ENCODE measurements around the gene PRKAG2.
A peak's percentile ranks its signal among the peaks of the same experiment; 100 is the strongest.

The PRKAG2 gene

DNA sequence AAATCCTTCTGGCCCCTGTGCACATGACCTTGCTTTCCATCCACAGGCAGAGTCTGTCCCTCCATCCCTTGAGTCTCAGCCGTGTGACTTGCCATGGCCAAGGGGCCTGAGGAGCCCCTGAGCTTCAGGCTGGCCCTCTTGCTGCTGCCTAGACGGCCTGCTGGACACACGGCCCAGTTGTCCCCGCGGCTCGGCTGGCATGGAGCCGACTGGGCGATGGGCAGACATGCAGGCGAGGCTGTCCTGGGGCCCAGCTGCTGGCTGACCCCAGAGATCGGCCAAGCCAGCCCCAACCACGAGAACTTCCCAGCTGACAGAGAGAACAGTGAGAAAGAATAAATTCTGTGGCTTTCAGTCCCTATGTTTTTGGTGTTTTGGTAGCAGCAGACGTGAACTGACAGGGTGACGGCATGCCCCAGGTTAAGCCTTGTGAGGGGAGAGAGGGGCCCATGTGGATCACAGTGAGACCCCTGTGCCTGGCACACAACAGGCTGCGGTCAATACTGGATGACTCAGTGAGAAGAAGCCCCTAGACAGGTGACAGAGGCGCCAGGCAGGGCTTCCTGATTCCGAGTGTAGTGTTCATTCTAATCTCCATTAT lies 11.7 kb downstream of the PRKAG2 start:
- DNase-seq (ENCODE audit: low spot score), result no peak

DNA sequence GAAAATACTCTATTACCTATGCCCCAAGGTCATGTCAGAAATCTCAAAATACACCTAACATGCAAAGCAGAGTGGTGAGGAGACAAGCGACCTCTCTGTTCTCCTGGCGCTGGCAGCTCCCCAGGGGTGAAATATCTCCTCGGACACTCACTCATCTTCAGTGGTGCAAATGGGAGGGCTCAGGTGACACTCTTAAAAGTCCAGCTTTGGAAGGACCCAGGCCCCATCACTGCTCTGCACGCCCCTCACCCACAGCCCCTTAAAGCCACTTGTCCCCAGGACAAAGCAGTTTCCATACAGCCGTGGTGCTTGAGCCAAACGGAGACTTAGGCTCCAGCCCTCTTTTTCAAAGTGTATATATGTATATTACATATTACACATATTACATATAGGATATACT lies 12.4 kb downstream of the PRKAG2 start:
- DNase-seq (ENCODE audit: low spot score), result no peak

DNA sequence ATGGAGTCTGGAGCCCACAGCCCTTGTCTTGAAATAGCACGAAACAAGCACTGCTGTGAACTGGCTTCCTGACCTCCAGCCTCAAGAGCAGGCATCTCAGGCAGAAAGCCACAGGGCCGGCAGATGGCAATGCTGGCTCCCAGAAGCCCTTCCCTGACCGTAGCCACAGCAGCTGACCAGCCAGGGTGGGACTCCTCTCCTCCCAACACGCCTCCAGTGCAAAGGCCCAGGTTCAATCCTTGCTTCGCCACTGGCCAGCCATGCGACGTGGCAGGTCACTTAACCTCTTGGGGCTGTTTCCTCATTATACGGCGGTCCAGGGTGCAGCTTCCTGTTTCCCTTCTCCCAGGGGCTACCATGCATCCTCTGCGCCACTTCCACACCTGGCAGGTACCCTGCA lies 12.8 kb downstream of the PRKAG2 start:
- DNase-seq (ENCODE audit: low spot score), result no peak

DNA sequence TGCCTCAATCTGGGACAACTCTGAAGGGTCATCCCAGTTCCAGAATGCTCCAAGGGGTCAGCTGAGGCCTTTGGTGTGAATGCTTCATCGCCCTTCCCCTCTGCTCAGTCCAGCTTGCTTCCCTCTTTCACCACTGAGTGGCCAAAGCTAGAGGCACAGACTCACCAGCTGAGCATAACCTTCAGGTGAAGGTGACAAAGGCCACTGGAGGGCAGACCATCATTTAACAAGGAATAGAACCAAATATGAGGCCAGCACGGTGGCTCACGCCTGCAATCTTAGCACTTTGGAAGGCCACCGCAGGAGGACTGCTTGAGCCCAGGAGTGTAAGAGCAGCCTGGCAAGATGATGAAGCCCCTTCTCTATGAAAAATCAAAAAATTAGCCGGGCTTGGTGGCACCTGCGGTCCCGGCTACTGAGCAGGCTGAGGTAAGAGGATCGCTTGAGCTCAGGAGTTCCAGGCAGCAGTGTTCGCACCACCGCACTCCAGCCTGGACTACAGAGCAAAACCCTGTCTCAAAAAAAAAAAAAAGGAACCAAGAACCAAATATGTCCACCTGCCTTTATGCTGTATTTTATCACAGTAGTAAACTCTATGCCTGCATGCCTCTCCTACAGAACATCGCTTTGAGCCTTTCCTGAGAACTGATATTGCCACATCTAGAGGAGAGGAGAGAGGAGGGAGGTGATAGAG lies 13.4 kb downstream of the PRKAG2 start:
- no peak for DNase-seq (ENCODE audit: low spot score)

DNA sequence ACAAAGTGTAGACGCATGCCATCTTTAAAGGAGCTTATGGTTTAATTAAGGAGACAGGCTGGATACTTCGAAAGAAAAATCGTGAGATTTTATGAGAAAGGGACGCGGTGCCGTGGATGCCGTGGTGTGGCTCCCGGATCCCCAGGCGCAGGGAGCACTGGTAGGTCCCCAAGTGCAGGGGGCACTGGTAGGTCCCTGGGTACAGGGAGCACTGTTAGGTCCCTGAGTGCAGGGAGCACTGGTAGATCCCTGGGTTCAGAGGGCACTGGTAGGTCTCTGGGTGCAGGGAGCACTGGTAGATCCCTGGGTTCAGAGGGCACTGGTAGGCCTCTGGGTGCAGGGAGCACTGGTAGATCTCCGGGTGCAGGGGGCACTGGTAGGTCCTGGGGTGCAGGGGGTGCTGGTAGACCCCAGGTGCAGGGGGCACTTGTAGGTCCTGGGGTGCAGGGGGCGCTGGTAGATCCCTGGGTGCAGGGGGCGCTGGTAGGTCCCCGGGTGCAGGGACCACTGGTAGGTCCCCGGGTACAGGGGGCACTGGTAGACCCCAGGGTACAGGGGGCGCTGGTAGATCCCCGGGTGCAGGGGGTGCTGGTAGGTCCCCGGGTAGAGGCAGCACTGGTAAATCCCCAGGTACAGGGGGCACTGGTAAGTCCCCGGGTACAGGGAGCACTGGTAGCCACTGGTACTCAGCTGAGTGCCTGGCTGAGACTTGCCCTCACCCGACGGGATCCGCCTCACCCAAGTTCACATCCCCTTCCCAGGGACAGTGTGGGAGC lies 14.1 kb downstream of the PRKAG2 start:
- no peak for DNase-seq (ENCODE audit: low spot score)

DNA sequence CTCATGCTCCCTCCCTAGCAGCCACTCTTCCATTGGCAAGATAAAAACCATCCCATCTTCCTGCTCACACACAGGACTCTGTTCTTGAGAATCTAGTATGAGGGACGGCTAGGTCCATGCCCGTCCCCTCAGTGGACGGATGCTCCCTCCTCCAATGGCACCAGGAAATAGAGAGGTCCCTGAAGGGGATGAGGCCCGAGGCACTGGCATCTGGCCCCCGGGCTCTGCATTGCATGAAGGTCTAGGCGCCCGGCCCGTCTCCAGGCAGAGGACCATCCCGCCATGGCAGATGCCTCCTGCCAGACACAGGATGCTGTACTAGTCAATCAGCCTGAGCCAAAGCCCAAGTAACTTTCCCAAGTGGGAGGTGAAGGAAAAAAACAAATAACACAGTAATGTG lies 15.0 kb downstream of the PRKAG2 start:
- DNase-seq (ENCODE audit: low spot score), result no peak

DNA sequence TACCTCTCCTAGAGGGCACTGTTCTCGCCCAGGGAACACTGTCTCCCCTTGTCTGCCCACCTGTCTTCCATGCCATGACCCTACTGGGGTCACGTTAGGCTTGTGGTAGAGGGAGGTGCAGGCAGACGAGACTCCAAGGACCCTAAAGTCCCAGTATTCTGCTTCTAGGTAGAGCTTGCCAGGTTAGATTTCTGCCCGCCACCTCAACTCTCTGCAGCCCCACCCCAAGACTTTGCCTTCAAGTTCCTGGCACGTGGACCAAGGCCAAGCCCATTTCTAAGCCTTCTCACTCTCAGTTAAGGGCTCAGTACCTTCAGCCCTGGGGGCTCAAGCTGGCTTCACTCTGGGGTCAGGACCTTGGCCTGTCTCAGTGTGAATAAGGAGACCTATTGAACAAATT lies 16.1 kb downstream of the PRKAG2 start:
- no peak for DNase-seq (ENCODE audit: low spot score)

DNA sequence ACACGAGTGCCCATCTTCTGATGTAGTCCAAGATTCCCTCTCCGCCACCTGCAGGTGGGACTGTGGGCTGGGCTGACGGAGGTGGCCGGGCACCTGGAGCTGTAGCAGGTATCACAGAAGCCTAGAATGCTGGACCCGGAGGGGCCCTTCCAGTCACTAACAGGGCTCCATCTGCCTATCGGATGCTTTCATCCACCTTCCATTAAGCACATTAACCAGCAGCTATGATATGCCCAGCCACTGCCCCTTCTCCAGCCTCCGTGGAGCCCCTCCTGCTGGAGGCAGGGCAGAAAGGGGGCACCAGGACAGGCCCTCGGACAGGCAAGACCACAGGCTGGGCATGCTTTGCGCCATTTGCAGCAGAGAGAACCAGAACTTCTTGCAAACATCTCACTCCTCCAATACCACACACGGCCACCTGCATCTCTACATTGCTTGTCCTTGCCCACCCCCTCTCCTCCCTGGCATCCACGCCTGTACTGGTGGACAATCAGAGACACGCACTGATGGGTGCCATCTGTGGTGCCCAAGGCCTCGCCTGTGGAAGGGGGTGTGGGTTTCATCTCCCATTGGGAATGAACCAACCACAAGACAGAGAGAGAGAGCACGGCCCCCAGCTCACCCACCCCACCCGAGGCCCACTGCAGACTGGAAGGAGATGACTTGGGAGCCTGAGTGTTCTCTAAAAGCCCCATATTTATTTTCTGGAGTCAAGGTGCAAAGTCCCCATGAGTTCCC lies 16.8 kb downstream of the PRKAG2 start:
- no peak for DNase-seq (ENCODE audit: low spot score)

DNA sequence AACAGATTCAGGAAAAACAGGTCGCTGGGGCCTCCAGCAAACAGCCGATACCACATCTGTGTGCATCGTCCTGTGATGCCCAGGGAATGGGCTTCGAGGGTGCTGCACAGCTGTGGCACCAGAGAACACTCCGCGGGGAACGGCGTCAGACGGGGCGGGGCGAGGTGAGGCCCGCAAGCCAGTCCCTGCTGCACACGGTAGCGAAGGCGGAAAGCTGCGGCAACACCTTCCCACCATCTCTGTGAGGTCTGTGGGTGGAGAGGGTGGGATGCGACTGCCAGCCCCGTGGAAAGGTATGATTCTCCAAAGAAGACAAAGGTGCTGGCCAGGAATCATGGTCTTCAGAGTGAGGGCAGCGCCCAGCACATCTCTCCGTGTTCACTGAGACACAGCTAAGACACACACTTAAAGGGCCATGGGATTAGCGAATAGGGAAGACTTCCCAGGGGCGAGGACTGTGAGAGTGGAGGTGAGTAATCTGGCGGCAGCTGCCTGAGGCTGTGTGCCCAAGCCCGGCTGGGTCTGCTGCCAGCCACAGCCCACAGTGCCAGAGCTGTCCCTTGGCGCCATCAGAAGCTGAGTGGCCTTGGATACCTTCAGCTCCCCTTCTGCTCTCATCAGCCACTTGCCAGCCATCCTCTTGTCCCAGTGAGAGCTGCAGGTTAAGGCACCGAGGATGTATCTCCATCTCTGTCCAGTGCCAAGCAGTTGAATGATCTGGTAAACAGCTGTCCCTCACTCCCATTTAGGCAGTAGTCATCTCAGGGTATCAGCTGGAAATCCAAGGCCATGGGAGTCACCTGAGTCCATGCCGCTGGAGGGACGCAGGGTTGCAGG lies 17.6 kb downstream of the PRKAG2 start:
- DNase-seq (ENCODE audit: low spot score), result no peak

DNA sequence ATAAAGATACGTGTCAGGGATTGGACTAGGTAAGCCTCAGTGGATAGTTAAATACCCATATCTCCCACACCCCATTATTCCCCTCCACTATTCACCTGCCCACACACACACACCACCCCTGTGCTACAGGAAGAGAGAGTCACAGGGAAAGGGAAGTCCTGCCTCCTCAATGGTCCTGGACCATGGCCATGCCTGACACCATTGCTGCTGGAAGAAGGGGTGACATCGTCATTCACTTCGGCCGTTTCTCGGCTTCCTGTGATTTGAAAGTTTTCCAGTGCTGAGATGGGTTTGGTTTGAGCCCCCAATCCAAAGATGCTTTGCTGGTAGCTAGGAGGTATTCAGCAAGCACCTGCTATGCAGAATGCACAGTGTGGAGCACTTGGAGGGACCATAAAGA lies 18.5 kb downstream of the PRKAG2 start:
- no peak for DNase-seq (ENCODE audit: low spot score)

DNA sequence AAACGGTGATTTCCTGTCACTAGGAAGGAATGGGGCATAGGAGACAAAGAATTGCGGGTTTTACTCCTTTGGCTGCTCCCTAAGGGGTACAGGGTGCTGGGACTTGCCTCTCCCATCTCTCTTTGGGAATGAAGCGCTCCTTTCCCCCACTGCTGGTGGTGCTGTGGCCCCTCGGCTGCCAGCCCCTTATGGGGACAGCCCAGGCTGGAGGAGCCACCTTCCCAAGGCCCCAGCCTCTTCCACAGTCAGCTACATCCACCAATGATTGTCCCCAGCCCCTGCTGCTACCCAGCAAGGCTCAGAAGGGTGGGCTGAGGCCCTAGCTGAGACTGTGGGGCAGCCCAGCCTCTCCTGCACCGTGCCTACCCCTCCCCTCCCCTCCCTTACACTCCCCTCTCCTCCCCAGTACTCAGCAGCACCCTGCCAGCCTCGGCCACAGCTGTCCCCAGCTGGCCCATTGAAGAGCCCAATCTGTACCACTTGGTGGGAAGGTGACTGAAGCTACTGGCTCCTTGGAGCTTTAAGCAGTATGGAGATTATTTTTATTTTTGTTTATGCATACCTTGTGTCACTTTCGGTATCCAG lies 19.0 kb downstream of the PRKAG2 start:
- DNase-seq (ENCODE audit: low spot score), result no peak

DNA sequence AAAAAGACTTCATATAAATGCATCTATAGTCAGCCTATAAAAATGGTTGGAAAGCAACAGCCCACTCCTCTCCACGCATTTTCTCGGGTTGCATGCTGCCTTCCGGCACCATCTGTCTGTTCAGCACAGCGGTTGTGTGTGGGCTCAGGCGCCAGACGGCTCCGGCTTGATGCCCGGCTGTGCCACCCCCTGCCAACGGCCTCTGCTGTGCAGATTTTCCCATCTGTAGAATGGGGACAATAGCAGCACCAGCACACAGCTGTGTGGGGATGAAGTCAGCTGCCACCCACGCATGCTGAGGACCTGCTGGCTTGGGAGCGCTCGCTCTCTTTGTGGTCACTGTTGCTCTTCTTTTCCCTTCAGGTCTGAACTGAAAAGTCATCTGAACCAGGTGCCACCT lies 19.5 kb downstream of the PRKAG2 start:
- no peak for DNase-seq (ENCODE audit: low spot score)

DNA sequence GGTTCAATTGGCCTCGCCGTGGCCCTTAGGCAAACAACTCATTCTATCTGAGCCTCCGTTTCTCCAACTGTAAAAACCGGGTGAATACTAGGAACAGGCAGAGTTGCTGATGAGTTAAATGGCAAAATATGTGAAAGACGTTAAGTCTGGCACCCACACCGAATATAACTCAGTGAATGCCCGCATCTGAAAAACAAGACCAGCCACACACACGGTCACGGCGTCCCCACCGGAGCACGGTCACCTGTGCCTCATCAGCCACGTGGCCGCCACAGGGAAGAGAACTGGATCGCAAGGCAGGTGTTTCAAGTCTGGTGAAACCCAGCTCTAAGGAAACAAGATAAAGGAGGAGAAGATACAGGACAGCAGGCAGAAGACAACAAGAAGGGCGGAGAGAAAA lies 20.4 kb downstream of the PRKAG2 start:
- no peak for DNase-seq (ENCODE audit: low spot score)

DNA sequence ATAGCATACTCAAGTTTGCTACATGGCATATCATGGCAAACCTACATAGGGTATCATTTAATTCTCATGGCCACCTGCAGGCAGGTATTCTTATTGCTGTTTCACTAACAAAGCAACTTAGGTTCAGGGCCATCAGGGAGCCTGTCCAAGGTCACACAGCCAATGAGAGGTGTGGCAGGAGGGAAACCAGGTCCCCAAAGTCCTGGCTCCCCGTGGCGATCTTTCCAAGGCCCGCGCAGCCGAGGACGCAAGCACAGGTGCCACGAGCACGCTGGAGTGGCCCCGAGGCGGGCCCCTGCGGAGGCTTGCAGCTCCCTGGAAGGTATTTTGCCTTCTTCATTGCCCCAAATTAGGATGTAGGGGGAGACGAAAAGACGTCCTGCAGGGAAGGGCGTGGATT lies 20.8 kb downstream of the PRKAG2 start:
- no peak for DNase-seq (ENCODE audit: low spot score)

DNA sequence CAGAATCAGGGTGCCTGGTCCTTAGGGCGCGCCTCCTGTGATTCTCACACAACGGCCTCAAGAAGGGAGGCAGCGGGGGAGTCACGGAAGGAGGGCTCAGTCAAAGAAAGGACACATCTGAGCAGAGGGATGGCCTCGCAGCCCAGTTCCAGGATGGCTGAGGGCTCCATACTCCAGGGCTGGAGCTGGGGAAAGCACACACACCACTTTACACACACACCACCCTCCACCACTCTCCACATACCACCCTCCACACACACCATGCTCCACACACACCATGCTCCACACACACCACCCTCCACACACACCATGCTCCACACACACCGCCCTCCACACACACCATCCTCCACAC lies 22.2 kb downstream of the PRKAG2 start:
- no peak for DNase-seq (ENCODE audit: low spot score)

DNA sequence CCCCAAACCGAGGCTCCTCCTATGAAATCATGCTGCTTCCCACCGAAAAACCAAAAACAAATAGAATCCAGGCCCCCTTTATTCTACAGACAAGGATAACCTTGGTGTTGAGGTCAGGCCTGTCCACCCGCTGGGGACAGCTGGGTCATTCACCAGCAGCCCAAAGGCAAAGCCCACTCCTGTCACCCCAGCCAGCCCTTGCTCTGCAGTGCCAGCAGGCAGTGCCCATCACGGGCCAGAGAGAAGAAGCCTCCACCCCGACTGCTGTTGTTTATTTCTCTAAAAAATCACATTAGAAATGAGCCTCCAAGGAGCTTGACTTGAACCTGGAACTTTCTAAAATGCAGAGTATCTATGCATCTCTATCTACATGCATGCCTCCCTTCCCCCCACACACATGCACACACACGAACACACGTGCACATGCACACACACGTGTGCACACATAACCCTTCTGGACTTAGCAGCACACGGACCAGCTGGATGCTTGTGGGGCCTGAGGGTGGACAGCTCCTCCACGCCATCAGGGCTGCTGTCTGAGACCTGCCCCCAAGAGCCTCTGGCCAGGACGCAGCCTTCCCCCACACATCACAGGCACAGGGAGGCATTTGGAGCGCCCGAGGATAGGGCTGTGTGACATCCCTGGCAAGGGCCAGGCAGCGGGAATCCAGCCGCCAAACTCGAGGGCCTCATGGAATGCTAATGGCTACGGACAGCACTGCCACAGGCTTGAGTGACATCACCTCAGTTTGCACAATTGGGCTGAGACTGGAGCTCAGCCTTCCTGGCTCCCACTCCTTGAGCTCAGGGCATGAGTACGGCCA lies 22.8 kb downstream of the PRKAG2 start:
- no peak for DNase-seq (ENCODE audit: low spot score)

DNA sequence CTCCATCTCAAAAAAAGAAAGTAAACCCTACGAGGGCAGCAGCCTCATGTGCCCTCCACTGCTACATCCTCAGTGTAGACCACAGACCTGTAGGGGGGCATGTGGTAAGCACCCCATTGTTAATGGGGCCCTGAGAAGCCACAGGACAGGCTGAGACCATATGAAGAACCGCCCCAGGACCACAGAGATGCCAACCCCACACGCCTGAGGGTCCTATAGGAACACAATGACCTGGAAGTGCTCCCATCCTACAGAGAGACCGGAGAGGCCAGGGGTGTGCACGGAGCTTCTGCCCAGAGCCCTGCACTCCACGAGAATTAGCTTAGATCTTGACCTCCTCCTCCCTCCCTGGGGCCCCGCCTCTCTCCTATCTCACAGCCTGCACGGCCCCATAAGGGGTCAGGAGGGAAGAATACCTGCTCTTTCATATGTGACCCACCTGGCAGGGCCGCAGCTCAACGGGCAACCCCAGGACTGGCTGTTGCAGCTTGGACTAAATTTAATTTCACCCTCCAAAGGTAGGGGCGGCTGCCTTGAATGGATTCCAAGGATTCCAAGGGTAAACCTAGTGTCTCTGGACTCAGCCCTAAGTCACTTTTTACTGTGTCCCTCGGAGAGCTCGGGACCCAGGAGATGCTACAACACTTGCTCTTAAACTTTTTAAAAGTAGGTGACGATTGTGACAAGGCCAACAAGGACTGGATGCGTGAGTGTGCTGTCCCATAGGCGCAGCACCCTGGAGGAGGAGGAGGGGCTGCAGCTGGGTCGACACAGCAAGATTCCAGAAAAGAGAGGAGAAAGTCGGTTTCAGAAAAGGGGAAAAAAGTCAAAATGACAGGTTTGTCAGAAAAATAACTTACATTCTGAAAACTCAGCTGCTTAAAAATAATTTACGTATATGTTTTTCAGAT lies 24.2 kb downstream of the PRKAG2 start:
- DNase-seq (ENCODE audit: low spot score), result no peak

DNA sequence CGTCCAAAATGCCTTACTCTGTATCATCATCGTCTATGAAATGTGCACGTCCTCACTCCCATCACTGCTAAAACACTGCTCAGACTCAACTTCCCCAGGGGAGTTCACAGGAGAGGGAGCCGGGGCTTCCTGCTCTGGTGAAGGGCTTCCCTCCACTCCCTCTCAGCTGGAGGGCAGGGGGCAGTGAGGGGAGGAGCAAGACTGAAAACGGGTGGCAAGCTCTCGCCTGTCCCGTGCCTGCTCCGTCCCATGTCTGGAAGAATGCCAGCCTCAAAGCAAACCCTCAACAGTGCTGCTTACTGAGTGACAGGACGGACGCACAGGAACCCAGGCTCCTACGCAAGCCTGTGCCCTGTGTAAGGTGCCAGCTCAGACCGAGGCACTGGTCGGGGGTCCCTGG lies 25.1 kb downstream of the PRKAG2 start:
- no peak for DNase-seq (ENCODE audit: low spot score)

DNA sequence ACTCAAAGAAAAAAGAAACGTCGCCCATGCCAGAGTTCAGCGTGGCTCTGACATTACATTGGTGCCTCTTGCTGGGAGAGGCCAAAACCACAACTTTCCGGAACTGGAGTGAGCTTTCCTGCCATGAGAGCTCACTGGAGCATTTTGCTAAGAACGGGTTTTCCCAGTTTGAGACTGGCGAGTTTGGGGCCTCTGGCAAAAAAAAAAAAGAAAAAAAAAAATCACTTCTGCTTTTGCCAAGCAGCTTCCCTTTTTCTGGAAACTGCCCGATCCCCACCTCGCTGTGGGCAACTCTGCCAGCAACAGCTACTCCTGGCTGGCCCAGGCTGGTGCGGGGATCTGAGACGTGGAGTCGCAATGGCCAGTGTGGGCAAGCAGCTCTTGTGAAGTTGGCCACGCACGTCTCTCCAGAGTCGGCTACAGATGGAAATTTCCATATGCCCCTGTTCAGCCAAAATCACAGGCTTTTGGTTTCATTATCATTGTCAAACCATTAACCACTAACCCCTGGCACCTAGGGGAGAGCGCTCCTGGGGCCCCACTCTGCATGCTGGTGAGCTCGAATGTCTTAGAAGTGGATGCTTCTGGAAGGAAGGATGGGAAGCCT lies 25.7 kb downstream of the PRKAG2 start:
- peak; percentile 40 for DNase-seq (ENCODE audit: low spot score)
